HEK293T (cell line): ENCODE results near the gene HIRIP3.

Experiments
- CTCF ChIA-PET: fragments of 350-600 bp; formaldehyde crosslinking; extraction: SDS; loops from one replicate; lab custom pipeline; 2021; ENCODE audit warnings: antibody characterized with exemption, inconsistent platforms; lab: Yijun Ruan, JAX
- POLR2A ChIA-PET: fragments of 350-600 bp; formaldehyde crosslinking; extraction: SDS; loops from one replicate; lab custom pipeline; 2020; ENCODE audit warnings: antibody characterized with exemption, inconsistent platforms; lab: Yijun Ruan, JAX
- DNase-seq: peaks from one replicate; pipeline ENCODE4 v3.0.0; 2012; ENCODE audit warnings: mixed read lengths; ENCODE audit errors: extremely low spot score
- ARNT ChIP-seq: fragments of 450-650 bp; IDR thresholded peaks from 2 replicates; pipeline ENCODE4 v1.6.1; 2017; ENCODE audit warnings: mild to moderate bottlenecking
- BHLHE40 ChIP-seq: fragments of 450-650 bp; IDR thresholded peaks from 2 replicates; pipeline ENCODE4 v1.6.1; 2016; ENCODE audit warnings: mild to moderate bottlenecking, moderate library complexity, borderline replicate concordance
- CTBP1 ChIP-seq: fragments of 450-650 bp; IDR thresholded peaks from 2 replicates; pipeline ENCODE4 v1.6.1; 2016; ENCODE audit warnings: borderline replicate concordance
- ELF4 ChIP-seq: fragments of 450-650 bp; IDR thresholded peaks from 2 replicates; pipeline ENCODE4 v1.6.1; 2017; ENCODE audit warnings: antibody characterized with exemption
- FOXA1 ChIP-seq: fragments of 450-650 bp; IDR thresholded peaks from 2 replicates; pipeline ENCODE4 v1.6.1; 2016; ENCODE audit warnings: mild to moderate bottlenecking
- FOXK2 ChIP-seq: fragments of 450-650 bp; IDR thresholded peaks from 2 replicates; pipeline ENCODE4 v1.6.1; 2016; ENCODE audit warnings: mild to moderate bottlenecking
- FOXM1 ChIP-seq: fragments of 450-650 bp; IDR thresholded peaks from 2 replicates; pipeline ENCODE4 v1.6.1; 2017; ENCODE audit warnings: mild to moderate bottlenecking, borderline replicate concordance
- HDGF ChIP-seq: fragments of 450-650 bp; IDR thresholded peaks from 2 replicates; pipeline ENCODE4 v1.6.1; 2017; ENCODE audit warnings: antibody characterized with exemption, borderline replicate concordance
- L3MBTL2 ChIP-seq: fragments of 450-650 bp; conservative IDR thresholded peaks from 2 replicates; pipeline ENCODE4 v1.6.1; 2016; ENCODE audit warnings: mild to moderate bottlenecking
- LEF1 ChIP-seq: fragments of 450-650 bp; IDR thresholded peaks from 2 replicates; pipeline ENCODE4 v1.6.1; 2017; ENCODE audit warnings: mild to moderate bottlenecking, borderline replicate concordance
- NFRKB ChIP-seq: fragments of 450-650 bp; IDR thresholded peaks from 2 replicates; pipeline ENCODE4 v1.6.1; 2016; ENCODE audit warnings: mild to moderate bottlenecking, moderate library complexity
- PKNOX1 ChIP-seq: fragments of 450-650 bp; IDR thresholded peaks from 2 replicates; pipeline ENCODE4 v1.6.1; 2016
- SP1 ChIP-seq: fragments of 450-650 bp; IDR thresholded peaks from 2 replicates; pipeline ENCODE4 v1.6.1; 2017
- SUZ12 ChIP-seq: fragments of 450-650 bp; IDR thresholded peaks from 2 replicates; pipeline ENCODE4 v1.6.1; 2016; ENCODE audit warnings: mild to moderate bottlenecking
- TARDBP ChIP-seq: fragments of 450-650 bp; IDR thresholded peaks from 2 replicates; pipeline ENCODE4 v1.6.1; 2016
- ZNF384 ChIP-seq: fragments of 450-650 bp; IDR thresholded peaks from 2 replicates; pipeline ENCODE4 v1.6.1; 2016

HIRIP3 gene

DNA sequence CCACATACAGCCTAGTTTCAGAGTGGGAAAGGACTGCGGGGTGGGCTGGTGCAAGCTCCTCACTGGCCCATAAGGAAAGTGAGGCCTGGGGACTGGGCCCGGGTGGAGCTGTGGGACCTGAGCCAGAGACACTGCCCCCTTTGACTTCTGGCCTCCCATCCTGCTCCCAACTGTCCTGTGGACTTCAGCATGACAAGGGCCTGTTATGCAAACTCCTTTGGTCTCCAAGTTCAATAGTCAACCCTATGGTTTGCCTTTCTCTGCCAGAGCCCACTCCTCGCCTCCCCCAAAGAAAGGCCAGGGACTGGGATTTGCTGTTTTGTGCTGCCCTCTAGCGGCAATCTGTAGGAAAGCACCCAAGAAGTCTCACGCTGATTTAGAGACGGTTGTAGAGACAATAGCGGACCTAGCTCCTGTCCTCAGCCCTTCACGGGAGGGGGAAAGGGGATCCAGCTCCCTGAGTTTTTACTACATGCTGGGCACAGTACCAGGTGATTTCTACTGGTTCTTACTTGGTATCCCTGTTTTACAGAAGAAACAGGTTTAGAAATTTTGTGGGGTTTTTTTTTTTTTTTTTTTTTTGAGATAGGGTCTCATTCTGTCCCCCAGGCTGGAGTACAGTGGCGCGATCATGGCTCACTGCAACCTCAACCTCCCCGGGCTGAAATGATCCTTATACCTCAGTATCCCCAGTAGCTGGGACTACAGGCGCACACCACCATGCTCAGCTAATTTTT is 36.8 kb upstream of the HIRIP3 start:
- POLR2A ChIA-PET: interaction anchor here (0.5 to 2.9 kb wide), 6 partner anchors 11 to 217 kb away, joined by 3 to 11 read pairs (median 6); partner anchors contain the start of genes ALDOA, KCTD13 and PAGR1
- CTCF ChIA-PET: interaction anchor here (0.5 to 2.1 kb wide), 31 partner anchors 8 to 951 kb away, joined by 3 to 10 read pairs (median 3); partner anchors contain the start of genes C16orf92, PRRT2, TAOK2 and TMEM219
- no peak for TF ChIP-seq TARDBP
- DNase-seq: peak; percentile 89

- POLR2A ChIA-PET: interaction anchor here (0.5 to 2.9 kb wide), 8 partner anchors 10 to 922 kb away, joined by 3 to 11 read pairs (median 4); partner anchors contain the start of genes ALDOA, KCTD13 and PAGR1
- no peak for DNase-seq
Measured at GRCh38 chr16:30031477-30031918, 36.1 kb upstream of the HIRIP3 start.

DNA sequence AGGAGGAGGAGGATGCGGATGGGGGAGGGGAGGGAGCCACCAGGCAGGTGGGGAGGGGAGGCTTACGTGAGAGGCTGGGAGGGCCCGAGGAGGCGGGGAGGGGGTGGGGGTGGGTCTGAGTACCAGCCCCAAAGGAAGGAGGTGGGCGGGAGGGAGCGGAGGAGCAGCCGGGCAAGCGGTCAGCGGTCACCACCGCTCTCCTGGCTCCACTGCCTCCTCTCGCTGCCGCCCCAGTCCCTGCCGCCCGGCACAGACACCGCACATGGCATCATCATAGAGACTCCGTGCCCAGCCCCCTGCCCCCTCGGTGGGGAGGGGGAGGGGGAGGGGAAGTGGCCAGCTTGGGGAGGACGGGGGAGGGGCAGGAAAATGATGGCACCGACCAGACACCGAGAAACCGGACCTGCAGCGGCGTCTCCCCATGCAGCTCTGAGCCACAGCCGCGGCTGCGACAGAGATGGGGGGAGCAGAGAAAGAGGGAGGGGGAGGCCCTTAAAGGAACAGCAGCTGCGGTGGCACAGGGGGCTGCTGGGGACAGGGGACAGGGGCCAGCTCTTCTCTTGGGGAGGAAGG is 35.5 kb upstream of the HIRIP3 start, which contains the start of gene TLCD3B:
TSS of gene TLCD3B (minus strand) at position 431 of the 573 bp plus-strand sequence. CDS start 744 bp downstream, outside the sequence.
- TF ChIP-seq CTBP1: no peak
- no peak for TF ChIP-seq TARDBP
- no peak for TF ChIP-seq HDGF
- no peak for TF ChIP-seq FOXM1
- no peak for TF ChIP-seq FOXK2
- TF ChIP-seq SP1: no peak
- no peak for TF ChIP-seq PKNOX1
- TF ChIP-seq LEF1: no peak
- no peak for TF ChIP-seq NFRKB
- TF ChIP-seq ELF4: no peak
- TF ChIP-seq ZNF384: no peak
- no peak for TF ChIP-seq L3MBTL2
- no peak for TF ChIP-seq ARNT
- TF ChIP-seq SUZ12: no peak
- no peak for TF ChIP-seq BHLHE40
- TF ChIP-seq FOXA1: no peak
- no peak for DNase-seq
- ChIA-PET CTCF (interaction anchor here (0.5 to 2.1 kb wide), 9 partner anchors 8 to 923 kb away, joined by 3 to 10 read pairs (median 5); partner anchors contain the start of genes C16orf92 and TAOK2), POLR2A (interaction anchor here (0.7 to 2.9 kb wide), 5 partner anchors 10 to 923 kb away, joined by 3 to 11 read pairs (median 3); partner anchors contain the start of gene KCTD13)

More at GRCh38 chr16:30031477-30031918, 36.1 kb upstream of the HIRIP3 start:
- CTCF ChIA-PET: interaction anchor here (0.5 to 2.1 kb wide), 22 partner anchors 9 to 952 kb away, joined by 3 to 10 read pairs (median 4); partner anchors contain the start of genes C16orf92, PRRT2 and TAOK2
- TF ChIP-seq ZNF384: no peak
- no peak for TF ChIP-seq CTBP1

- TF ChIP-seq LEF1 (no peak), TARDBP (no peak), L3MBTL2 (no peak), FOXK2 (no peak), SUZ12 (no peak), ELF4 (no peak)
- CTCF ChIA-PET: no interaction called here
- POLR2A ChIA-PET: interaction anchor here (1.4 to 2.9 kb wide), 2 partner anchors 9 to 104 kb away, joined by 3 to 11 read pairs; partner anchors contain the start of gene KCTD13
- DNase-seq: no peak
Measured at GRCh38 chr16:30030011-30030685, 34.7 kb upstream of the HIRIP3 start.

GRCh38 chr16:30028438-30029076 is 33.1 kb upstream of the HIRIP3 start:
- no peak for DNase-seq
- POLR2A ChIA-PET: interaction anchor here (0.5 to 1.2 kb wide), 3 partner anchors 33 to 165 kb away, joined by 3 to 4 read pairs (median 4); partner anchors contain the start of gene HIRIP3
- CTCF ChIA-PET: no interaction called here
- TF ChIP-seq ARNT (no peak), TARDBP (no peak), ZNF384 (no peak), SUZ12 (no peak), BHLHE40 (no peak), FOXA1 (no peak), SP1 (no peak), LEF1 (no peak), CTBP1 (no peak), FOXK2 (no peak), NFRKB (no peak), PKNOX1 (no peak), L3MBTL2 (no peak), HDGF (no peak), FOXM1 (no peak), ELF4 (no peak)
